MCF 10A (cell line): Measurements from ENCODE around the gene SENP6. TPM values are rescaled to one million over a fixed set of nuclear protein-coding genes. Genes with fewer than 3 reads are reported as not detected.
A peak's percentile ranks its signal among the peaks of the same experiment; 100 is the strongest.
"Not testable (repeated sequence)": the region's sequence is repeated elsewhere in the genome, so short reads cannot be mapped to it uniquely, and the experiment has no call there.

ENCODE experiments used
- BruUV-seq: library from RNA; stranded (reverse); fragments of 400-500 nt; replicated peaks from 2 replicates; lab custom pipeline; 2021; lab: Mats Ljungman, UMichigan
- CTCF ChIA-PET: fragments of 300-600 bp; sonication (Branson Sonifier 250); formaldehyde crosslinking; extraction: SDS; loops from one replicate; lab custom pipeline; 2021; ENCODE audit warnings: antibody characterized with exemption, inconsistent platforms; lab: Yijun Ruan, JAX
- POLR2A ChIA-PET: fragments of 300-600, 350-650 bp; sonication (Branson Sonifier 250); formaldehyde crosslinking; extraction: SDS; loops from one replicate; lab custom pipeline; 2020; ENCODE audit warnings: antibody characterized with exemption, inconsistent platforms; lab: Yijun Ruan, JAX
- DNase-seq: peaks from one replicate; pipeline ENCODE4 v3.0.0-alpha.2; 2018; ENCODE audit not compliant: unreplicated experiment
- H3K27ac Mint-ChIP-seq: one replicate; pipeline ENCODE4 v1.8.0; 2022; ENCODE audit warnings: mild to moderate bottlenecking, low read depth, mixed read lengths; ENCODE audit not compliant: unreplicated experiment
- H3K27me3 Mint-ChIP-seq: one replicate; pipeline ENCODE4 v1.8.0; 2022; ENCODE audit warnings: mixed read lengths; ENCODE audit not compliant: insufficient read depth, unreplicated experiment
- H3K36me3 Mint-ChIP-seq: one replicate; pipeline ENCODE4 v1.8.0; 2022; ENCODE audit warnings: mild to moderate bottlenecking, moderate library complexity, mixed read lengths; ENCODE audit not compliant: insufficient read depth, unreplicated experiment
- H3K4me1 Mint-ChIP-seq: one replicate; pipeline ENCODE4 v1.8.0; 2022; ENCODE audit warnings: mixed read lengths; ENCODE audit not compliant: insufficient read depth, unreplicated experiment
- H3K4me3 Mint-ChIP-seq: one replicate; pipeline ENCODE4 v1.8.0; 2022; ENCODE audit warnings: mild to moderate bottlenecking, moderate library complexity, mixed read lengths; ENCODE audit not compliant: unreplicated experiment
- H3K9me3 Mint-ChIP-seq: one replicate; pipeline ENCODE4 v1.8.0; 2022; ENCODE audit warnings: mixed read lengths; ENCODE audit not compliant: unreplicated experiment
- CTCF ChIP-seq: fragments of 200-600 bp; IDR thresholded peaks from one replicate; pipeline ENCODE4 v1.8.0; 2022; ENCODE audit warnings: antibody characterized with exemption, mild to moderate bottlenecking; ENCODE audit not compliant: unreplicated experiment
- intact Hi-C: fragments of 100-400 bp; cut with micrococcal nuclease; formaldehyde crosslinking; loops from 2 replicates; pipeline ENCODE4 v1.14.1; 2022
- total RNA-seq: library from RNA; stranded (reverse); gene quantifications from 2 replicates; pipeline ENCODE4 v1.2.3, GENCODE V29; 2022

Gene SENP6
- total RNA-seq, 1 experiment from 2014 or later, result 101 TPM

- H3K27ac Mint-ChIP-seq, result no peak overlapping the region
- H3K4me3 Mint-ChIP-seq, result no peak overlapping the region
- intact Hi-C loops, result no loop called here
- no peaks in the 10 kb centered on the region for H3K4me1 Mint-ChIP-seq
- H3K9me3 Mint-ChIP-seq, result peaks cover 12% of the 10 kb centered on the region
- DNase-seq, result peak; percentile 25
- POLR2A ChIA-PET, result interaction anchor here (1.2 kb wide), 1 partner anchor 12 kb away, joined by 5 read pairs; no protein-coding TSS in a partner anchor
- BruUV-seq, result no TSS peak
- no peaks in the 10 kb centered on the region for H3K36me3 Mint-ChIP-seq
- peak; percentile 20 for TF ChIP-seq CTCF
- peaks cover 28% of the 10 kb centered on the region for H3K27me3 Mint-ChIP-seq
- CTCF ChIA-PET, result interaction anchor here (0.6 to 1.3 kb wide), 6 partner anchors 9 to 96 kb away, joined by 3 to 8 read pairs (median 4); no protein-coding TSS in a partner anchor
These were observed 38.6 kb upstream of the SENP6 start for GRCh38 chr6:75563032-75563431.

GRCh38 chr6:75566137-75566767, 35.4 kb upstream of the SENP6 start:
- no TSS peak for BruUV-seq
- Mint-ChIP-seq H3K4me3 (no peak overlapping the region), H3K4me1 (no peaks in the 10 kb centered on the region), H3K36me3 (no peaks in the 10 kb centered on the region), H3K27ac (no peak overlapping the region), H3K27me3 (peaks cover 12% of the 10 kb centered on the region), H3K9me3 (peaks cover 12% of the 10 kb centered on the region)
- ChIA-PET POLR2A (no interaction called here), CTCF (no interaction called here)
- no peak for TF ChIP-seq CTCF
- intact Hi-C loops, result no loop called here
- no peak for DNase-seq

- Mint-ChIP-seq H3K4me3 (no peak overlapping the region), H3K36me3 (no peaks in the 10 kb centered on the region), H3K27me3 (peaks cover 12% of the 10 kb centered on the region), H3K27ac (no peak overlapping the region), H3K4me1 (no peaks in the 10 kb centered on the region), H3K9me3 (peaks cover 12% of the 10 kb centered on the region)
- no peak for TF ChIP-seq CTCF
- no peak for DNase-seq
- CTCF ChIA-PET, result no interaction called here
- intact Hi-C loops, result no loop called here
- POLR2A ChIA-PET, result no interaction called here
- BruUV-seq, result no TSS peak
These were observed 33.6 kb upstream of the SENP6 start for GRCh38 chr6:75568100-75568499.

DNA sequence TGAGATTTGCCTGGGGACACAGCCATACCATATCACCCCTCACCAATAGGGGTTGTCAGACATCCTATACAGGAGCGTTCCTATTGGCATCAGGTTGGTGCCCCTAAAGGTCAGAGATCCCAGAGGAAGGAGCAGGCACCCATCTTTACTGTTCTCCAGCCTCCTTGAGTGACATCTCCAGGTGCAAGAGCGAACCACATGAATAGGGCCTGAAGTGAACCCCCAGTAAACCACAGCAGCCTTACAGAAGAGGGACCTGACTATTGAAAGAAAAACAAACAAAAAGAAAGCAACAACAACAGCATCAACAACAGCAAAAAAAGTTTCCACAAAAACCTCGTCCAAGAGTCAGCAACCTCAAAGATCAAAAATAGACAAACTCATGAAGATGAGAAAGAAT, 32.7 kb upstream of the SENP6 start:
- CTCF ChIA-PET, result no interaction called here
- Mint-ChIP-seq H3K27ac (no peak overlapping the region), H3K4me3 (no peak overlapping the region), H3K9me3 (peaks cover 12% of the 10 kb centered on the region), H3K4me1 (no peaks in the 10 kb centered on the region), H3K36me3 (no peaks in the 10 kb centered on the region), H3K27me3 (peaks cover 12% of the 10 kb centered on the region)
- intact Hi-C loops, result no loop called here
- DNase-seq, result no peak
- no TSS peak for BruUV-seq
- POLR2A ChIA-PET, result no interaction called here
- TF ChIP-seq CTCF, result no peak

- H3K27me3 Mint-ChIP-seq, H3K4me3 Mint-ChIP-seq, POLR2A ChIA-PET, DNase-seq, intact Hi-C loops, BruUV-seq, H3K9me3 Mint-ChIP-seq, H3K36me3 Mint-ChIP-seq, H3K27ac Mint-ChIP-seq, H3K4me1 Mint-ChIP-seq: not testable (repeated sequence)
- CTCF ChIA-PET, result interaction anchor here (1.2 kb wide), 1 partner anchor 24 kb away, joined by 3 read pairs; no protein-coding TSS in a partner anchor
These were observed 31.0 kb upstream of the SENP6 start for GRCh38 chr6:75570671-75571070.
